Activated effector memory CD4-positive, alpha-beta T cell treated with Interleukin-2 at 50 U/mL for 16 hours (primary cell): ENCODE results near the gene BCL2L11.
"Not testable (repeated sequence)": the region's sequence is repeated elsewhere in the genome, so short reads cannot be mapped to it uniquely, and the experiment has no call there.

Experiments used
- DNase-seq: peaks from one replicate; pipeline ENCODE4 v3.0.0-alpha.2; 2020

The BCL2L11 gene, protein sequence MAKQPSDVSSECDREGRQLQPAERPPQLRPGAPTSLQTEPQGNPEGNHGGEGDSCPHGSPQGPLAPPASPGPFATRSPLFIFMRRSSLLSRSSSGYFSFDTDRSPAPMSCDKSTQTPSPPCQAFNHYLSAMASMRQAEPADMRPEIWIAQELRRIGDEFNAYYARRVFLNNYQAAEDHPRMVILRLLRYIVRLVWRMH

DNA sequence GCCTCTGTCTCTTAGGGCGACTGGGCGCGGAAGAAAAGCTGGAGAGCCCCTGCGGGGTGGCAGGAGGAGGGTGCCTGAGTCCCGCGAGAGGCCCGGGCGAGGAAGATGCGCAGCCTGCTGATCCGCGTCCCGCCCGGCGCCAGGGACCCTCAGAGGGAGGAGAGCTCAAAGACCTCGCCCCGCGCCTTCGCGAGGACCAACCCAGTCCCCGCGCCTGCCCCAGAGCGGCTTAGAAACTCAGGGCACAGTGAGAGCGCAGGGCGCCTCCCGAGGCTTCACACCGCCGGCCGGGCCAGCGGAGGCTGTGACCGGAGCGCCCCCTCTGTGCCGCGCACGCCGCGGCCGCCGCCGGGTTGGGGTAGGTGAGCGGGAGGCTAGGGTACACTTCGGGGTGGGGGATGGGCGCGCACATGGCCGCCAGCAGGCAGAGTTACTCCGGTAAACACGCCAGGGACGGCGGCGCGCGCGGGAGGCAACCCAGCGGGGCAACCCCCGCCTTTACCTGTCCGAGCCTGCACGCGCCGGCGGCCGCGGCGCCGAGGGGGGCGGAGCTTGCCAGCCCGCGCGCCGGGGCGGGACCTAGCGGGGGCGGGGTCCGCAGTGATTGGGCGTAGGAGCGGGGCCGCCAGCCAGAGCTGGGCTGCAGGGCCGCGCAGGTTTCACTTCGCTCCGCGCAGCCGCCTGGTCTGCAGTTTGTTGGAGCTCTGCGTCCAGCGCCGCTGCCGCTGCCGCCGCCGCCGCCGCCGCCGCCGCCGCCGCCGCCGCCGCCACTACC, at the start of gene BCL2L11:
Gene BCL2L11, plus strand, starts transcription at position 662 of the 775 bp plus-strand sequence. CDS start 2,832 bp downstream, outside the sequence.
- DNase-seq = peak; percentile 88

DNA sequence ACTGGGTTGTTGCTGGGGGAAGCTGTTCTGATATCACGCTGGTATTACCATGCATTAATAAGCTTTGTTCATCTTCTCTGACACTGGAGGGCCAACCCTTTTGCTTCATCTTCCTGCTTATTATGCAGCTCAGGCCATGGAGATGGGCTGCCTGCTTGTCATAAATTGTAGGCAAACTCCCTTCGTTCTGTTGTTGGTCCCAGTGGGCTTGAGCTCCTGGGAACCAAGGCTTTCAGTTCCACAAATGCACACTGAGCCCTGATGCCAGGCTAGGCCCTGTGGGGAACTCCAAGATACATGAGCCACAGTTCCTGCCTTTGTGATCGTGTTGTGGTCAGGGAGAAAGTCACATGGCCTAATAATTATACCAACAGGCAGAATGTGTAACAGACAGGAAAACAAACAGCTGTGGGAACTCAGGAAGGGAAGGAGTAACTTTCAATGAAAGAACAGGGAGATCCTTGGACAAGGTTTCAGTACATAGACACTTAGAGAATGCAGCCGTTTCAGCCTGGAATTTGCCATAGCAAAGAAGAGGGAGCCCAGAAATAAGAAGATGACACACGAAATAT, 49.0 kb upstream of the BCL2L11 start:
- no peak for DNase-seq

DNA sequence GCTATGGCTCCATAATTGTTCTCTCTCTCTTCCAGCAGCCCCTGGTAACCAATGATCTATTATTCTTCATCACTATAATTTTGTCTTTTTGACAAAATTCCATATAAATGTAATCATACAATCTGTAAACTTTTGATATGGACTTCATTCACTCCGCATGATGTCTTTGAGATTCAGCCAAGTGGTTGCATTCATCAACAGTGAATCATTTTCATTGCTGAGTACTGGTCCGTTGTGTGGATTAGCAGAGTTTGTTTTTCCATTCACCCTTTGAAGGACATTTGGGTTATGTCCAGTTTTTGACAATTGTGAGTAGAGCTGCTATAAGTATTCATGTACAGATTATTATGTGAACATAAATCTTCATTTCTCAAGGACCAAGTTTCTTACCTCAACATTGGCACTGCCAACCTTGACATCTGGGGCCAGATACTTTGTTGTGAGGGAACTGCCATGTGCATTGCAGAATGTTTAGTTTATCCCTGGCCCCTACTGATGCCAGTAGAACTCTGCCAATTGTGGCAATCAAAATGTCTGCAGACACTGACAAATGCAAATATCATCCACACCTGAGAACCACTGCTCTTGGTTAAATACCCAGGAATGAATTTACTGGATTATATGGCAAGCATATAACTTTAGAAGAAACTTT, 48.4 kb upstream of the BCL2L11 start:
- DNase-seq = no peak

DNA sequence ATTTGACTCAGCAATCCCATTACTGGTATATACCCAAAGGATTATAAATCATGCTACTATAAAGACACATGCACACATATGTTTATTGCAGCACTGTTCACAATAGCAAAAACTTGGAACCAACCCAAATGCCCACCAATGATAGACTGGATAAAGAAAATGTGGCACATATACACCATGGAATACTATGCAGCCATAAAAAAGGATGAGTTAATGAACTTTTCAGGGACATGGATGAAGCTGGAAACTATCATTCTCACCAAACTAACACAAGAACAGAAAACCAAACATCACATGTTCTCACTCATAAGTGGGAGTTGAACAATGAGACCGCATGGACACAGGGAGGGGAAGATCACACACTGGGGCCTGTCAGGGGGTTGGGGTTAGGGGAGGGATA, 38.1 kb upstream of the BCL2L11 start:
- DNase-seq = not testable (repeated sequence)

DNA sequence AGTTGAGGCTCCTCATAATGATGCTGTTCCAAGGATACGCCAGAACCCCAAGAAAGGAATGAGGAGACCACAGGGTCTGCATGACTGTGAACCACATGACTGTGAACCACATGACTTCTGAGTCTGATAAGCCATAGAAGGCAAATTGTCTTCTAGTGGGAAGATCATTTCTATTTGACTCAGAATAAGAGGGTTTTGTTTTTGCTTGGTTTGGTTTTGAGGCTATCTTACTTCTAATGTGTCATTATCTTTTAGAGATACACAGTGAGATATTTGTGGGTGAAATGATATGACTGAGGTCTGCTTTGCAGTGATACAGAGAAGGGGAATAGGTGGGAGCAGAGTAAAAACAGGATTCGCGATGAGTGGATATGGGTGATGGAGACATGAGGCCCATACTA, 28.9 kb upstream of the BCL2L11 start:
- DNase-seq = no peak

DNA sequence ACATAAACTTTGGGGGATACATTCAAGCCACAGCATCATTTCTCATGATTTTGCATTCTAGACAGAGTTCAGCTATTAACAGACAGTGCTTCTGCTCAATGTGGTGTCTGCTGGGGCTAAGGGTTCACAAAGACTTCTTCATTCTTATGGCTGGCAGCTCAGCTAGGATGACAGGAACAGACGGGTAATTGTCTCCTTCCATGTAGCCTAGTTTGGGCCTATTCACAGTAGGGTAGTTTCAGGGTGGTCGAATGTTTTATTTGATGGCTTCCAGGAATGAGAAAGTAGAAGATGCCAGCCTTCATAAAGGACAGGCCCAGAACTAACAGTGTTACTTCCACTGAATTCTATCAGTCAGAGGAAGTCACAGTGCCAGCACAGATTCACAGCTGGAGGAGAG, 26.0 kb upstream of the BCL2L11 start:
- no peak for DNase-seq

DNA sequence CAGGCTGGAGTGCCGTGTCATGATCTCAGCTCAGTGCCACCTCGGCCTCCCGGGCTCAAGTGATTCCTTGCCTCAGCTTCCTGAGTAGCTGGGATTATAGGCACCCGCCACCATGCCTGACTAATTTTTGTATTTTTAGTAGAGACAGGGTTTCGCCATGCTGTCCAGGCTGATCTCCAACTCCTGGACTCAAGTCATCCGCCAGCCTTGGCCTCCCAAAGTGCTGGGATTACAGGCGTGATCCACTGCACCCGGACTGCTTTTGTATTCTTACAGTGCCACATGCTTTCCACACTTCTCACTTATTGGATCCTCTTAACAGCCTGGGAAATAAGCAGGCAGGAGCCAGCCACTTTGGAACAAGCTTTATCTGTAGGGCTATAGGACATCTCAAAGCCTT, 25.3 kb upstream of the BCL2L11 start:
- no peak for DNase-seq

DNA sequence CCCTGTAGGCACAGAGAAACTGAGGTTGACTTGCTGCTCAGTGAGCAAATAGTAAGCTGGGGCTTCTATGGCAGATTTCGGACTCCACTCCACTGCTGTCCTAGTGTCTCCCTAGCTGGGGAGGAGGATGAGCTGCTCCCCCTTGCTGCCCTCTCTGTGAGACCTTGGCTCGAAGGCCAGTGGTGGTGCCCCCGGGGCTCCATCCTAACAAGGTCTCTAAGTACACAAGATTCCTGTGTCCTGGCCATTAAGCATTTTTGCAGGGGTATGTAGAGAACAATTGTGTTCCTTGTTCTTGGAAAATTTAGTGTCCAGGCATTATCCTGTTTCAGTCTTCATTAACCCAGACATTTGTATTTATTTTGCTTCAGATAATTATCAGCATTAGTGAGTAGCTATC, 21.3 kb upstream of the BCL2L11 start:
- DNase-seq = no peak

DNA sequence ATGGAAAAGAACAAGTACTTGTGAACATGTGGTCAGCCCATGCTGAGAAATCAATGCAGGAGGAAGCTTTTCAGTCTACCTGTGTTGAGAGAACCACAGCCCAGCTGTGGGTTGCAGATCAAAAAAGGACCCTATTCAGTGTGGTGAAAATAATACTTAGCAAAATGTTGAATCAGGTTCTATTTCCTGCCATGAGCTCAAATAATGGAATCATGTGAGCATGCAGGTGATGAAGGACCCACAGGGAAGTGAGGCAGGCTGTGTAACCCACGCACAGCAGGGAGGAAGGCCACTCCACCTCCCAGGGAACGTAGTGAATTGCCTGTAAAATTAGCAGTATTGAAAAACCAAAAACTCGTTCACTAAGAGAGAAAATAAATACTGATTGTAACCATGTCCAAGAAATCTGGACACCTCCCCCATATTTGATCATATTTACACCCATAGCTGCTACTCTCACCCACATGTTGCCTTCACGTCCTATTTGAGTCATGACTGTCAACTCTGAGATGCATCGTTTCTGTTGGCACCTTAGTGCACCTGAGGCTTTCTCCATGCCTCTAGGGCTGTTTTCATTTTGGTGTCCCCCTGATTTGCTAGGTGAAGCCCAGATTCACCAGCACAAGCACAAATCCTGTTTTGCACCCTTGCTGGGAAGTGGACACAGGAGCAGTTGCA, 20.5 kb upstream of the BCL2L11 start:
- no peak for DNase-seq

DNA sequence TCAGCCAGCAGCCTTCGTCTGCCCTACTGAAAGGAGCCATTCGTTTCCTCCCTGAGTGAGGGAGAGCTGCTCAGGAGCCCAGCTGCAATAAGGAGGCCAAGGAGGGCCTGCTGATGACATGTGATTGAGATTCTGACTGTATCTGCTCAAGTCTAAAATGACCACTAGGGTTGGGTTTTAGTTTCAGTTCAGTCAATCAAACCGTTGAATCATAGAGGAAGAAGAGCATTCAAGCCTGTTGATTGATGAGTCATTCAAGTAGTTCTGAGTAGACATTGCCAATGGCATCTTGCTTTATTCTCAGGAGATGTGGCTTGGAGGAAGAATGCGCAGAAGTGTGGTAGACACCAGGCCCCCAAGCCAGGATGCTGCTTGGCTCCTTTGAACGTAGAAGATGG, 19.9 kb upstream of the BCL2L11 start:
- DNase-seq = no peak

DNA sequence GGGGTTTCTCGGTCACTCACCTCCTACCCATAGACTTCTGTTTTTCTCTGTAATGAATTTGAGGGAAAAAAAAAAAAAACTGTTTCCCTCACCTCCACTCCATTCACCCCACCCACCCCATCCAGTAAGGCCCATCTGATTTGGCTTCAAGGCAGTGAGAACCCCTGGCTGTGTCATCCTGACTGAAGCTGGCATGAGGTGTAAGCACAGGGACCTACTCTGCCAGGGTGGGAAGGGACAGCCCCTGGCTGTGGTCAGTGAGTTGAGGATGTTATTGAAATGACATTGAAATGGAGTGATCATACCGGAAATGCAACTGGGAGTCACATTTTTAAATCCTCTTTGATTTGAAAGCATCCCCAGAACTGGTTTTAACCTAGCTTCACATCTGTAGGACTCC, 19.1 kb upstream of the BCL2L11 start:
- DNase-seq = no peak

DNA sequence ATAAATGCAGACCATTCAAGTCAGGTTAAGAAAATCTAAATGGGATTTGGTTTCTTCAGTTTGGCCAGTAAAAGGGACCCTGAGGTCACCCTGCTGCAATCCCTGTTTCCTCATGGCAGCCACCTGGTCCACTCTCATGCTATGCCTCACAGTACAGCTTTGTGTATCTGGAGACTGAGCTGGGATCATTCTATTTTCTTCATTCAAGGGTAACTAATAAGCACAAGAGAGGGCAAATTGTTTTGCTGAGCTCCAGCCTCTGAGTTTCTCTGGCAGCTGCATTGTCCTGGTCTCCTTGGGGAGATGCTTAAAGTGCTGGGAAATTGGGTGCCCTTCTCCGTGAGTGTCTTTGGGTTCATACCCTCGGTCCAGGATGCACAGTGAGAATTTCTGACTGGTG, 18.5 kb upstream of the BCL2L11 start:
- no peak for DNase-seq

DNA sequence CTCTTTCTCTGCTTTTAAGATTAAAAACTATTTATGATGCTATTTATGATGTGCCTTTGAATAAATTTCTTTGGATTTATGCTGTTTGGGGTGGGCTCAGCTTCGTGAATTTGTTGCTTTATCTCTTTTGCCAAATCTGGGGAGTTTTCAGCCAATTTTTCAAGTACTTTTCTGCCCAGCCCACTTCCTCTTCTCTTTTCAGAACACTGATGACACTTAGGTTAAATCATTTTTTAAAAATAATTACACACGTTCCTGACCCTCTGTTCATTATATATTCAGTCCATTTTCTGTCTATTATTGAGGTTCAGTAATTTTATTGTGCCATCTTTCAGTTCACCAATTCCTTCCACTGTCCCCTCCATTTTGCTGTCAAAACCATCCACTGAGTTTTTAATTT, 14.8 kb upstream of the BCL2L11 start:
- DNase-seq = no peak

DNA sequence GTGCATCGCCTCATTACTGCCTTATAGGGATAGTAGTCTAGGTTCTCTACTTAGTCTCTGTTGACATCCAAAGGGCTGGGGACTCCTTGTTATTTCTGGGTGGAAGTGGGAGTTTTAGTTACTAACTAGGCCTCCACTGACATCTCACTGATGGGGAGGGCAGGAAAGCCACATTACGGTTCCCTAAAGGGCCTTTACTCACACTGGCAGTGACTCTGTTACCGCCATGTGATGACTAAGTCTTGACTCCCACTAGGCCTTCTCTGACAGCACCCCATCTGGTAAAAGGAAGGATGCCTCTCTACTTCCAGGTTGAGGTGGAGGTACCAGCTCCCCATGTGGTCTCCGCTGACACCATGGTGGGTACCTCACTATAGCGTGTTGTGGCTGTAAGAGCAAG, 14.0 kb upstream of the BCL2L11 start:
- DNase-seq = no peak

DNA sequence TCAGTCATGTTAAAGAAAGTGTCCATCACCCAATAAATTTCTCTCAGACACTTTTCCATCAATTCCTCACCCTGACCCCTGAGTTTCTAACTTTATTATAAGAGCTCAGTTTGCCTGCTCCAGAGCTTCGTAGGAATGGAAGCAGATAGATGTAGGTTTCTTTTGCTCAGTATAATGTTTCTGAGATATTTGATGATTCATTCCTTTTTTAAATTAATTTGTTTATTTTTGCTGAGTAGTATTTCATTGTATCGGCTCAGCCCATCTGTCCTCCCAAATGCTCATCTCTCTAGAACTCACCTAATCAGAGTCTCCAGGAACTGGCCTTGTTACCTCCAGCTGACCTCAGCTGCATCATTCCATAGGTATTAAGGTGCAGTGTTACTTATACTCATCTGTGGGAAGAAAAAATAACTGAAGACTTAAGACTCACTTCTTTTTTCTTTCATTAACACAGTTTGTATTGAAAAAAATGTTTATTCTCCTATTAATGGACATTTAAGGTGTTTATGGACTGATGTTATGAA, 11.9 kb upstream of the BCL2L11 start:
- DNase-seq = no peak

DNA sequence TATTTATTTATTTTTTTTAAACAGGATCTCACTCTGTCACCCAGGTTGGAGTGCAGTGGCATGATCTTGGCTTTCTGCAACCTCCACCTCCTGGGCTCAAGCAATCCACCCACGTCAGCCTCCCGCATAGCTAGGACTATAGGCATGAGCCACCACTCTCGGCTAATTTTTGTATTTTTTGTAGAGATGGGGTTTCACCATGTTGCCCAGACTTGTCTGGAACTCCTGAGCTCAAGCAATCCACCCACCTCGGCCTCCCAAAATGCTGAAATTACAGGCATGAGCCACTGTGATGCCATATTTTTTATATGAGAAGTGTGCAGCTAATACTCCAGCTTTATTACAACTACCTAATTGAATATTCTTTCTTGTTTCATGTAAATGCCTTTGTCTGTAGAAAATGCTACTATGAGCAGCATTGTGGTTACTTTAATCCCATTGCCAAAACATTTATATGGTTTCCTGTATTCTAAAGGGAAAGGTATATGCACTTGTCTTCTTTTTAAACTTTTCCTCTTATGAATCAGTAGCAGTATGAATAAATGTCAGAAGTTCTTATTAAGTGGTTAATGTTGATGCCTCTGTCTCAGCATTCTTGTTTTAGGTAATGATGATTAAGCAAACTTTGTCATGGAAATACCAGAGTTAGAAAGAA, 9.5 kb upstream of the BCL2L11 start:
- DNase-seq = no peak

DNA sequence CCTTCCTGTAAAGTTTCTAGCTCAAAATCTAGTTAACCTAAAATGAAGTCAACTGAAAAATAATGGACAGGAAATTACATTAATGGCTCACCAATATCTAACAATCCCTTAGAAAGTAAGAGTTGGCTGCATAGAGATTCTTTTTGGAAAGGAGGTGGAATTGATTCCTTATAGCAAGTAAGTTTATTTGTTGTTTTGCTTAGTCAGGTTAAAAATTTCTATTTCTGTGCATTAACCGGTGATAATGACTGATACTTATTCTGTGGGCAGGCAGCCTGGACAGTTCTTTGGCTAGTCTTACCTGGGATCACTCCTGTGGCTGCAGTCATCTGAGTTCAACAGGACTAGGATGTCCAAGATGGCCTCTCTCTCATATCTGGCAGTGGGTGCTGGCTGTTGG, 6.9 kb upstream of the BCL2L11 start:
- DNase-seq = no peak

DNA sequence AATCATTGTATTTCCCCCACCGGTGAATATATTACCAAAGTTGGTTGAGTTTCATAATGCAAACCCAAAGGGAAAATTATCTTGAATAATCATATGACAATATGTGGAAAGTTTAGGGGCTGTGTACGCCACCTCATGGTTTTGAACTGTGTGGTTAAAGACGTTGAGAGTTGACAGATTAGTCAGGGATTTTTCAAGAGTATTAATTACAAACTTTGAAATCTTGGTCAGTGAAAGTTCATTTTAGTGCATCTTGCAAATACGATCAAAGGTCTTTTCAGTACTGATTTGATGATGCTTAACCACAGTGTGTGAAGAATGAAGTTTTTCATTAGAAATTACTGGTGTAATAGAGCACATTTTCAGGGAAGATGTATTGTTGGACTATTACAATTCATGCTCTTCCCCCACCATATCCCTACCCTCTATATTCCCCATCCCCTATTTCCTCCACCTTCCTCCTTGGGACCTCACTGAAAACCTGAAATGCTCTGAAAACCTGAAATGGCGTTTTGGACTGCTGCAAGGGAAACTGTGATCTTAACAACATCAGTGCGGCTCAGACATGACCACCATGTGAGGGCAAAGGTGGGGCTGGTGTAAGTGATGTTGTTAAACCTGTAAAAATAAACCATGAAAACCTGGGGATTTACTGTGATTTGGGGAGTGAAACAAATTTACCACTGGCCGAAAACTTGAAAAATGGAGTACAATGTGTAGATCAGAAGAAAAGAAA, 4.5 kb upstream of the BCL2L11 start:
- DNase-seq = no peak

DNA sequence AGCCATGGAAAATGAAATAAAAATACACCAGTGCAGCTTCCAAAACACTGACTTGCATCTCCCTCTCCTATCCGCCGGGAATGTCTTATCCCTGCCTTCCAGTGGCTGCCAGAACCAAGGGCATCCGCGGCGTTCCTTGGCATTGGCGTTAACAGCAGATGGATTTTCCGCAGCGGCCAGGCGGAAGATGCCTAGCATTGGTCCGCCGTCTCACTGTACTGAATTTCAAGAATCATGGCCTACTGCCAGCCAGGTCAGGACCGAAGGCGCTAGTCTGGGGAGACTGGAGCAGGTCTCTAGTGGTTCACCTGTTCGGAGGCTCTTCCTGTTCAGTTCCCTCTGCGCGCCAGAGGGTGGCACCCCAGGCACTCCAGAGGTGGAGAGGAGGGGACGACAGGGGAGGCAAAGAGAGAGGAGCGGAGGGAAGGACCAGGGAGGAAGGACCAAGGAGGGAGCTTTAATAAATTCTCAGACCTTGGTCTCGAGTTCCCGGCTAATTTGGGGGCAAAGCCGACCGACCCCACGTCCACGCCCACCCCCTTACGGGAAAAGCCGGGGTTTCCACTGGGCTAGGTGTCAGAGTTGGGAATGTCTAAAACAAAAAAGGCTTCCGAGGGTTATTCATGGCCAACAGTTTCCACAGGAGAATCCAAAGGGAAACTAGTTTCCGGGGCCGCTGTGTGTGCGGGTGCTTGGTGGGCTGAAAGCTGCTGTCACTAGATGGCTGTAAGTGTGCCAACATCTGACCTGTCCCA, 3.7 kb upstream of the BCL2L11 start:
- DNase-seq = peak; percentile 57

DNA sequence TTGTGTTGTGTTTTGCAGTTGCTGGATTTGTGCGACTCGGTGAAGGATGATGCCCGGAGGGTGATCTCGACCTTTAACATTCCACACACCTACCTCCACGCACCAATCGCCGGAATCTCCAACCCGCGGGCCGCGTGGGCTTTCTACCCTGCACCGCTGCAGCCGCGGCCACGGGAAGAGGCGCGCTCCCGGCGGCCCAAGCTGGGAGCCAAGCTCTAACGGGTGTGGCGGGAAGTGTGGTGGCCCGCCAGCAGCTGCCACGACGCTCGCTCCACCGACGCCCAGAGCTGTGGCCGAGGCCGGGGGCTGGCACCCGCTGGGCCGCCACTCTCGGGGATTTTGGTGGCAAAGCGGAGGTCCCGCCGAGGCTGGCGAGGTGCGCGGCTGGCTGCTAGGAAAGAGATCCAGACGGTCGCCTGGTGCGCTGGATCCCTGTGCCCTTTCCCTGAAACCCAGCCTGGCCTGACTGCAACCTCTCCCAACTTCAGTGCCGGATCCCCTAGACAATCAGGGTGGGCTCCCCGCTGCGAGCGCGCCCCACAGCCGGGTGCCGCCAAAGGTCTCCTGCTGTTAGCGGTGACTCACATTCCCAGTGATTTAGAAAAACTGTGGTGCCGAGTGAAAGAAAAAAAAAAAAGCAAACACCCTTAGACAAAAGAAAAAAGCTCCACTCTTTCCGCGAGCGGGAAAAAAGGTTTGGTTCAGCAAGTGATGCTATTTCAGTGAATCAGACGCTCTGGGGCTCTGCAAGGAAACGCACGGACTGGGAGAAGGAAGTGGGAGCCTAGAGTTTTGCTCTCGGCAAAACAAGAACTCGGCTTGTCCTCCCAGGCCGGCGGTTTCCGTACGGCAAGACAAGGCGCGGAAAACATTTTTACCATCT, 2.9 kb upstream of the BCL2L11 start:
- DNase-seq = no peak
